NCI-H1048 (cell line): Measurements from ENCODE around the gene TMEM147.
"Not testable (repeated sequence)": the region's sequence is repeated elsewhere in the genome, so short reads cannot be mapped to it uniquely, and the experiment has no call there.

Experiments used
- DNase-seq: peaks from one replicate; lab custom pipeline; 2025; lab: John Stamatoyannopoulos, UW

TMEM147 gene

GRCh38 chr19:35563207-35563829 is 17.9 kb downstream of the TMEM147 start, which contains the start of gene ATP4A:
TSS of gene ATP4A (minus strand) at chr19:35563658. CDS start at chr19:35563629, 29 bp downstream.
- no peak for DNase-seq

- DNase-seq, result no peak
Measured at GRCh38 chr19:35565016-35565856, 19.8 kb downstream of the TMEM147 start.

DNA sequence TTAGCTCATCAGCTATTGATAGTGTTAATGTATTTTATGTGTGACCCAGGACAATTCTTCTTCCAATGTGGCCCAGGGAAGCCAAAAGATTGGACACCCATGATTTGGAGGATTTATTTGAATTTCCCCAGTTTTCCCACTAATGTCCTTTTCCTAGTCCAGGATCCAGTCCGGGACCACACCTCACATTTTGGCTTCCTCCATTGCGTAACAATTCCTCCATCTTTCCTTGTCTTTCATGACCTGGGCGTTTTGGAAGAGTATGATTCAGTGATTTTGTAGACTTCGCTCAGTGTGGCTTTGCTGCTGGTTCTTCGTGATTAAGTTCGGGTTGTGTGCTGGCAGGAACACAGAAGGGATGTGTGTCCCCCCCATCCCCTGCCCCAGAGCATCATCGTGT is 21.3 kb downstream of the TMEM147 start:
- no peak for DNase-seq

- no peak for DNase-seq
Measured at GRCh38 chr19:35569281-35569781, 23.9 kb downstream of the TMEM147 start.

DNA sequence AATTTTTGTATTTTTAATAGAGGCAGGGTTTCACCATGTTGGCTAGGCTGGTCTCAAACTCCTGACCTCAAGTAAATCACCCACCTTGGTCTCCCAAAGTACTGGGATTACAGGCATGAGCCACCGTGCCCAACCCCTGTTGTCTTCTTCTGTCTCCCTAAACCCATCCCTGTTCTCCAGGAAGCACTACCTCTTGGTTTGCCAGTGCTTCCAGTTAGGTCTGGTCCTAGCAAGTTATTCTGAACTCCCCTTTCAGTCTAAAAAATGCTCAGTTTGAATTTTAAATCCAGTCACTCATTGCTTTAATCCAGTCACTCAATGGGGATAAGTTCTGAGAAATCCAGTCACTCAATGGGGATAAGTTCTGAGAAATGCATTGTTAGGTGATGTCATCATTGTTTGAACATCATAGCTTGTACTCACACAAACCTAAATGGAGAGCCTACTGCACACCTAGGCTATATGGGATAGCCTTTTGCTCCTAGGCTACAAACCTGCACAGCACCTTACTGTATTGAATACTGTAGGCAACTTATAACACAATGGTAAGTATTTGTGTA is 26.1 kb downstream of the TMEM147 start:
- DNase-seq, result no peak

GRCh38 chr19:35577918-35578317 is 32.5 kb downstream of the TMEM147 start:
- DNase-seq, result no peak

DNA sequence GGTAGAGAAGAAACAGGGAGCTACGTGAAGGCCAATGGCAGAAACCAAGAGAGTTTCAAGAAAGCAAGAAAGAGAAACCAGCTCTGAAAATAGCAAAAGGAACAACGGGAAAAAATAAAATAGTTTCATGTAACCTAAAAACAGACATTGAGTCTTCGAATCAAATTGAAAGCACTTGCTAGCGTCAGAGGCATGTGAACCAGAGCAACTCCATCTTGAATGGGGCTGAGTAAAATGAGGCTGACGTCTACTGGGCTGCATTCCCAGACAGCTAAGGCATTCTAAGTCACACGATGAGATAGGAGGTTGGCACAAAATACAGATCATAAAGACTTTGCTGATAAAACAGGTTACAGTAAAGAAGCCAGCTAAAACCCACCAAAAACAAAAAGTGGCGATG is 33.3 kb downstream of the TMEM147 start:
- DNase-seq, result no peak

DNA sequence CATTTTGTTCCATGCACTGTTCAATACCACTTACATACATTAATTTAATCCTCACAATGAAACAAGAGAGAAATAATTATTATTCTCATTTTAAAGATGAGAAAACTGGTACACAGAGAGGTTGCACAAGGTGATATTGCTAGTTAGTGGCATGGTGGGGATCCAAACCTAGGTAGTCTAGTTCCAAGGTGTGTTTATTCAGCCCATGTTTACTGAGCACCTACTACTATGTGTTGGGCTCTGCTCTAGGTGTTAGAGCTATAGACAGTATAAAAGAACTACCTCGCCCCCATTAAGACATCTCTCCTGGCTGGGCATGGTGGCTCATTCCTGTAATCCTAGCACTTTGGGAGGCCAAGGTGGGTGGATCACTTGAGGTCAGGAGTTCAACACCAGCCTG is 37.3 kb downstream of the TMEM147 start:
- no peak for DNase-seq

- DNase-seq, result no peak
Measured at GRCh38 chr19:35585848-35586247, 40.4 kb downstream of the TMEM147 start, which contains the start of gene PMIS2. TSS of gene PMIS2 (plus strand) at chr19:35586173. CDS start at chr19:35586260, 87 bp downstream.

DNA sequence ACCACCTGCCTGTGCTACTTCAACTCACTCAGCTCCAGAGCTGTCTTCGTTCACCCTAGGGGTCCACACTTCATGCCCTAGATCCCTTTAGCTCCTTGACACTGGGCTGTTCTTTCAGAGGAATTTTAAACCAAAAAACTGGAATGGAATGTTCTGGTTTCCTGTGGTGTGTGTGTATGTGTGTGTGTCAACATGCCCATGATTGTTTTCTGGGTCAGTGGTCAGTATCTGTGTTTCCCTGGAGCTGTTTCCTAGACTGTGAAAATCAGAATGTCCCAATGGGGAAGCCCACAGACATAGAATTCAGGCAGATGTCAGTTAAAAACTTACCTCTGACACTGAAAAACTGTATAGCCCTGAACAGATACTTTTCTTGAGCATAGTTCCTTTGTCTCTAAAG is 41.9 kb downstream of the TMEM147 start:
- DNase-seq, result no peak

DNA sequence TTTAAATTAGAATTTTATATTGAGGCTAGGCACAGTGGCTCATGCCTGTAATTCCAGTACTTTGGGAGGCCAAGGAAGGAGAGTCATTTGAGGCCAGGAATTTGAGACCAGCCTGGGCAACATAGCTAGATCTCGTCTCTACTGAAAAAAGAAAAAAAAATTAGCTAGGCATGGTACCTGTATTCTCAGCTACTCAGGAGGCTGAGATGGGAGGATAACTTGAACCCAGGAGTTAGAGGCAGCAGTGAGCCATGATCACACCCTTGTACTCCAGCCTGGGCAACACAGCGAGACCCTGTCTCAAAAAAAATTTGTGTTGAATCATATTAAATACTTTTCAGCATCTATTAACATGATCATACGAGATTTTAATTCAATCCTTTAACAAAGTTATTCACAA is 45.4 kb downstream of the TMEM147 start:
- DNase-seq, result no peak

DNA sequence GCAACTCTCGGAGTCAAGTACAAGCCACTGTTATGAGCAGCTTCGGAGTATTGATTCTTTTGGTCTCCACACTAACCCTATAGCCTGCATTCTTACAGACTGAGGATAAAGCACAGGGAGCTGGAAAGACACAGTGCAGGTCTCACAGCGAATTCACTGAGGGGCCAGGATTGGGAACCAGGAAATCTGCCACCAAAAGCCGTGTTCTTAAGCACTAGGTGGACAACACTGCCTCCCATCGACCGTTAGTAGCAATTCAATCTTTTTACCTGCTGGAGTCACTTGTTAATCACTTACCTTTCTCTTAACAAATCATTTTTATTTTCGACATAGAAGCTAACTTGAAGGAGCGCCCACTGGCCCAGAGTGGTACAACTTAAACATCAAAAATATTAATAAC is 46.8 kb downstream of the TMEM147 start:
- no peak for DNase-seq

DNA sequence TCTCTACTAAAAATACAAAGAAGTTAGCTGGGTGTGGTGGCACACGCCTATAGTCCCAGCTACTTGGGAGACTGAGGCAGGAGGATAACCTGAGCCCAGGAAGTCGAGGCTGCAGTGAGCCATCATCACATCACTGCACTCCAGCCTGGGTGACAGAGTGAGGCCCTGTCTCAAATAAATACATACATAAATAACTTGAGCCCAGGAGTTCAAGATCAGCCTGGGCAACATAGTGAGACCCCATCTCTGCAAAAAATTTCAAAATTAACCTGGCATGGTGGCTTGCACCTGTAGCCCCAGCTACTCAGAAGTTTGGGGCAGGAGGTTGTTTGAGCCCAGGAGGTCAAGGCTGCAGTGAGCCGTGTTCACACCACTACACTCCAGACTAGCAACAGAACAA is 49.6 kb downstream of the TMEM147 start:
- not testable (repeated sequence) for DNase-seq

- no peak for DNase-seq
Measured at GRCh38 chr19:35595928-35596327, 50.5 kb downstream of the TMEM147 start.

DNA sequence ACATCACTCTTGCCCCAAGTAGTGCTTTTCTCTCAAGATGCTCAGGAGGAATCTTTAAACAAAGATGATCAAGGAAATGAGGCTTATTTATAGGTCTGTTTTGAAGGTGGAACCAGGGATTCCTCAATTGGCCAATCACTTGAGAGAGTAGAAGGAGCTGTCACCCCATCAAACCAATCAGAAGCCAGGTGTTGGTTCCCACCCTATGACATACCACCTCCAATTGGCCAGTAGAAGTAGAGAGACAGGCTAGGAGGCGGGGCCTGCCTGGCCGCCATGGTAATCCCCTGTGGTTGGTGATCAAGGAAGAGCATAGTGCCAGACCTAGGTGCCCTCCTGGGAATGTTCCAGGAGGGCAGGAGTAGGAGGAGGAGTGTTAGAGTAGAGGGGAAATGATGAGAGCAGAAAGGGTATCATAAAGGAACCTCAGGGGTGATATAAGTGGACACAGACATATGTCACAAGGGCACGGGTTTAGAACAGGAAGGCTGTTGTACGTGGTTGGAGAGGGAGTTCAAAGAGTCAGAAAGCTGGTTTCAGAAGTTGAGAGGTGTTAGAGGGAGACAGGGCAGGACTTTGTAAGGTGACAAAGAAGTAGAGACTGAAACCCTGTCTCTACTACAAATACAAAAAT is 51.1 kb downstream of the TMEM147 start:
- no peak for DNase-seq
